ENCODE measurements around the gene PACS2.
"Not testable (repeated sequence)": the region's sequence is repeated elsewhere in the genome, so short reads cannot be mapped to it uniquely, and the experiment has no call there.

The PACS2 gene

DNA sequence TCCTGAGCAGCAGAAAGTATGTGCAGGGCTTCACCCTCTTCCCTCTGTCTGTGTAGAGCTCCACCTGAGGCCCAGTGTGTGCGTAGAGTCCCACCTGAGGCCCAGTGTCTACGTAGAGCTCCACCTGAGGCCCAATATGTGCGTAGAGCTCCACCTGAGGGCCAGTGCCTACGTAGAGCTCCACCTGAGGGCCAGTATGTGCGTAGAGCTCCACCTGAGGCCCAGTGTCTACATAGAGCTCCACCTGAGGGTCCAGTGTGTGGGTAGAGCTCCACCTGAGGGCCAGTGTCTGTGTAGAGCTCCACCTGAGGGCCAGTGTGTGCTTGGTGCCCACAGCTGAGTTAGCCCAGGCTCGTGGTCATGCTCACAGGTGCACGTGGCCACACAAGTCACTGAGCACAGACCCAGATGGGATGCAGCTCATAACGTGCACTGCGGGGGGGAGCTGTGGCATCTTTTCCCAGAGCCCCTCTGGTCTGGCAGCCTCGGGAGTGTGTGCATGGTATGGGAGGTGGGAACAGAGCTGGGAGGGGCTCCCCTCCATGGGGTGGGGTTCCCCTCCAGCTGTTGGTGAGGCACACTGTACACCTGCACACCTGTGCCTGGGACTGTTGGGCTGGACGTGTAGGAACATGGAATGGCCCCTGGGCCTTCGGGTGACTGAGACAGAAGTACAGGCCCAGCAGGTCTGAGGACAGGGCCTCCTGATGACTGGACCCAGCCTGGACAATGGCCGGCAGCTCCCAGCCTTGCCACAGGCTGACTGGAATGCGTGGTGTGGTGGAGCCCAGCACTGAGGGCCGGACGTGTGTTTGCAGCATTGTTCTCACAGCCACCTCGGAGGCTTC is 20.1 kb downstream of the PACS2 start:
- no peak for DNase-seq

DNA sequence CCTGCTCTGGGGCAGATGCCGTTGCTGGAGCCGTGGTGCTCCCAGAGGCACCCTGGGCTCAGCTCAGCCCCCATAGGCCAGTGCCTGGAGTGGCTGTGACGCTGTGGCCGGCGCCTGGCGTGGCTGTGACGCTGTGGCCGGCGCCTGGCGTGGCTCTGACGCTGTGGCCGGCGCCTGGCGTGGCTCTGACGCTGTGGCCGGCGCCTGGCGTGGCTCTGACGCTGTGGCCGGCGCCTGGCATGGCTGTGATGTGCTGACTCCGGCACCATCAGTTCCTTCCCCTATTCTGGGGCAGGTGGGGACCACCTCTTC is 20.6 kb downstream of the PACS2 start:
- not testable (repeated sequence) for DNase-seq

DNA sequence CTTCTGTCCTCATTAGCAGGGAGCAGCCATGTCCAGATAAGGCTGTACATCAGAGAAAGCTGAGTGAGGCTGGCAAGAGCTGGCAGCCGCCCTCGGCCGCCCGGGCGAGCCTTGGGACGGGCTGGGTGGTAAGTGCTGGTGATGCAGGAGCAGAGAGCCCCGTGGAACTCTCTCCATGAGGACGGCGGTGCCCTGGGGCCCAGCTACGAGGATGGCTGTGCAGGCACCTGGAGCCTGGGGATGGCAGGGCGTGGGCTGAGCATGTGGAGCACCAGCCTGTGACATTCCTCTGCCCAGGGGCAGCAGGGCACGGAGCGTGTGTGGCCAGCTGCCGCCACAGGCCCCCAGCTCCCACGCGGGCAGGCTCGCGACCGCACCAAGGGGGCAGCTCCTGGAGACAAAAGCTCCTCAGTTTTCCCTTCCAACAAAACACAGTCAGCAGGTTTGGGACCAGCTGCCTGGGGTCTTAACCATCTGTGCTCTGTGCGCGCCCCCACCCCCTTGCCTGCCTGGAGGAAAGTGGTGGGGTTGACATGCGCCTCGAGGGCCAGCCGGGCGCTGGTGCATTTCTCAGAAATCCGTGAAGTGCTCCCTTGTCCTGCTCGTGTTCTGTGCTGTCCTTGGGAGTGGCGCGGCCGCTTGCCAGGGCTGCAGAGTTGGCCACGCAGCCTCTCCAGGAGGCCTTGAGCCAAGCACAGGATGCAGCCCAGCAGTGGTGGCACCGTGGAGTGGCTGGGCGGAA is 21.4 kb downstream of the PACS2 start:
- no peak for DNase-seq

DNA sequence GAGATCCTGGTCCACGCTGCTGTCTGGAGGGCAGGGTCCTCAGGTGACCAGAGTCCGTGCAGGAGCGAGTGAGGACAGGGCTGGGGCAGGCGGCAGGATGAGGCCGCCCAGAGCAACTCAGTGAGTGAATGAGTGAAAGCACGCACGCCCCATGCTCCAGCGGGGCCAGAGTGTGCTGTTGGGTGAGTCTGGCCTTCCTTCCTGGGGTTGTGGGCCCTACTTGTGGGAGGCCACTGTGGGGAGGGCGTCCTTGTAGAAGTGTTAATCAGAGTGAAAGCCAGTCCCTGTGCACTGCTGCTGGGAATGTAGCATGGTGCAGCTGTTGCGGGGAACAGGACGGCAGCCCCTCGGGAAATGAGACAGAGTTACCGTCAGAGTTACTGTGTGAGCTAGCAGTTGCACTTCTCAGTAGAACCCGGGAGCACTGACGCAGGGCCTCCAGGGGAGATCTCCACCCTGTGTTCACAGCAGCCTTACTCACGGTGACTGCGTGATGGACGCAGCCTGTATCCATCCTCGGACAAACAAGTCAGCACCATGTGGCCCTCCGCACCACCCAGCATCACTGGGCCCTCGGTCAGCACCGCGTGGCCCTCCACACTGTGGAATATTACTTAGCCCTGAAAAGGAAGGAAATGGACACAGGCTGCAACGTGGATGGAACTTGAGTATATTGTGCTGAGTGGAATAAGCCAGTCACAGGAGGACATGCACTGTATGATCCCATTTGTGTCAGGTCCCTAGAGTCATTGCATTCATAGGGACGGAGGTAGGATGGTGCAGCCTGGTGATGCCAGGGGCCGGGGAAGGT is 22.1 kb downstream of the PACS2 start:
- DNase-seq, result no peak

DNA sequence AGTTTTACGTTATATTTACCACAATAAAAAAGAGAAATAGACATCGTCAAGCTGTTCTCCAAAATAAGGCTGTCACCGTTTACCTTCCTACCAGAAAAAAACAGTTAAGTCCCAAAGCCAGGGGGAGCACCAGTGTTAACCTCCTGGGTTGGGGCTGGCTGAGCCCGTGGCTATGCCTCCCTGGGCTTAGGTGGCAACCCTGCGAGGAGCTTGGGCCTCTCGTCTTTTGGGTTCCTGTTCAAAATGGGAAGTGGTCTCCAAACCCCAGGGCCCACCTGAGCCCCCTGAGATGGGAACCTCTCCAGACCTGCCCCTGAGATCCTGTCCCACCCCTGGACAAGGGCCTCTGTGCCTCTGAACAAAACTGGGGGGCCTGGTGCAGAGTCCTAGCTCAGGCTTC is 22.9 kb downstream of the PACS2 start:
- no peak for DNase-seq

DNA sequence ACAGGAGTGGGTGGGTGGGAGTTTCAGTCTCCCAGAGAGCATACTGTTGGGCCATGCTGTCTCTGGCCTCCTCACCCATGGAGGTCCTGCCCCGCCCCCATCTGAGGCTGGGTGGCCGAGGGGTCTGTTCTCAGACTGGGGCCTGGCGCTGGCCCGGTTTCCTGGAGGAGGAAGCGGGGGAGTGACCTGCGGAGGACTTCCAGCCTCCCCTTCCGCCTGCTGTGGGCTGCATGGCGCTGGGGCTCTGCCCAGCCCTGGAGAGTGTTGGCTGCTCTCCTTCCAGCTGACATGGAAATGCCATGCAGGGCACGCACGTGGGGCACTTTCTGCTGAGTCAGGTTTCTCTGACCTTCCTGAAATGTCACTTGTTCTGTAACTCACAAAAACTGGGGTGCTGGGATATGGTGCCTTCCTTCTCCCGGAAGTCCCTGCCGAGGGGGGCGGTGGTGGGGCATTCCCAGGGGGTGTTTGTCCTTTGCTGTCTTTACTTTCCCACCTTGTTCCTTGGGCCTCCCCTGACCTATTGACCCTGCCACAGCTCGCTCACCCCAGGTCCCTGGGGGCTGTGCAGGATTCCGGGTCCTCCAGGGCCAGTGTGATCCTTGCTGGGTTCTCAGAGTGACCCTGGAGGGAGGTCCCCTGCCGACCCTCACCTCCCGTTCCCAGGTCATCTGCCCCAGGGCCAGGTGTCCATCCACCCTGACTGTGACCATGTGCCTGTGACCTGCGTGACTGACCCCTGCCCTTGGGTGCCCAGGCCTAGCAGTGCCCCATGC is 23.6 kb downstream of the PACS2 start:
- DNase-seq, result peak; percentile 26

DNA sequence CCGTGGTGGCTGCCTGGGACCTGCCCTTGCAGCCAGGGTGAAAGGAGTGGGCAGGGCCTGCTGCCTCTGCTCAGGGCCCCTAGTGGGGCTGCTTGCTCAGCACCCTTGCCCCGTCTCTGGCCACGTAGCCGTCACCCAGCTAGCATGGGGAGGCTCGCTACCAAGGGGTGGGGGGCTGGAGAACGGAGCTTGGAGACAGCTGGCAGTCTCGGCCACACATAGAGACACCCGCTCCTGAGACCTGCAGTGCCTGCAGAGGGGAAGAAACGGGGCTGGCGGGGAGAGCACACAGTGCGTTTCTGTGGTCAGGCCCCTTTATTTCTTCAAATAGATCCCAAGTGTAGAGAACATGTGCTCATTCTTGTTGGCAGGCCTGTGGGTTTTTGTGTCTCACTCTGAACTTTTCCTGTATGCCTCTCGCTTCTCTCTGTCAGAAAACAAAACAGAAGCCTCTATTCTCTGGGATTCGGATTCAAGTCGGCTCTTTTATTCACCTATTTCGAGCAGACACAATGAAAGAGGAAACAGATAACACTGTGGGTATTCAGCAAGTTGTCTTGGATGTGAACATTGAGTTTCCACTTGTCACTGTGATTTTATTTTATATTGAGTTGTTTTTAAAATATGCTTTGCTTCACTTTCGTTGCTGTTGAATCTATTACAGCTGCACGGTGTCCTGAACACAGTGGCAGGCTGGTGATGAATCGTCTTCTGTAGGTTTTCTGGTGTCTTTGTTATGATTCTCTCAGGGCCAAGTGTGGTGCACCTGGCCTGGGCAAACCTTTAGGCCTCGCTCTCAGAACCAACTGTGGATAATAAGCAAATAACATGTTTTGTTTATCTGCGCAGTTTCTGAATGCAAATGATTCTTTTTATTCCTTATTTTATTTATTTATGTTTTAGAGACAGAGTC is 26.5 kb downstream of the PACS2 start:
- no peak for DNase-seq

DNA sequence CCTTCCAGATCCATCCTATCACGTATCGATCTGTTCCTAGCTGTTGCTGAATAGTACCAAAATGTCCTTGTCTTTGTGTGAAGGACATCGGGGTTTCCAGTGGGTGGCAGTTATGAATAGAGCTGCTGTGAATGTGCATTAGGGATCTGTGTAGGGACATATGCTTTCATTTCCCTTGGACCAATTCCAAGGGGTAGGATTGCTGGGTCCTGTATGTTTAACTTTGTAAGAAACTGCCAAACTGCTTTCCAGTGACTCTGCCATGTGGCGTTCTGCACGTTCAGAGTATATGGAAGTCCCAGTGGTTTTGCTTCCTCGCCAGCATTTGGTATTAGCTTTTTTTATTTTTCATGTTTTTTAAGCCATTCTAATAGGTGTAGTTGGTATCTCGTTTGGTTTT is 28.6 kb downstream of the PACS2 start:
- no peak for DNase-seq

DNA sequence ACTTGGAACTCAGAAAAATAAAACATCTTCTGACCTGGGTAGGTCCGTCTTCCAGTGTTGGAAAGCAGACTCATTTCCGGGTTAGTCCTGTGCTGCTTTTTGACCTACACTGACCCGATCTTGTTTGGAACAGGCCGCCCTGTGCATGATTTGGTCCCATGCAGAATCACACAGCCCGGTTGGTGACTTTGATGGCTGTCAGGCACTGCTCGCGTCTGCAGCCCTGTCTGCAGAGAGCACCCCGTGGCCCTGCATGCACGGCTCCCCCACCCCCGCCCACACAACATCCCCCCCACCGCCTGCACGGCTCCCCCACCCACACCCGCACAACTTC is 31.6 kb downstream of the PACS2 start:
- DNase-seq, result no peak

DNA sequence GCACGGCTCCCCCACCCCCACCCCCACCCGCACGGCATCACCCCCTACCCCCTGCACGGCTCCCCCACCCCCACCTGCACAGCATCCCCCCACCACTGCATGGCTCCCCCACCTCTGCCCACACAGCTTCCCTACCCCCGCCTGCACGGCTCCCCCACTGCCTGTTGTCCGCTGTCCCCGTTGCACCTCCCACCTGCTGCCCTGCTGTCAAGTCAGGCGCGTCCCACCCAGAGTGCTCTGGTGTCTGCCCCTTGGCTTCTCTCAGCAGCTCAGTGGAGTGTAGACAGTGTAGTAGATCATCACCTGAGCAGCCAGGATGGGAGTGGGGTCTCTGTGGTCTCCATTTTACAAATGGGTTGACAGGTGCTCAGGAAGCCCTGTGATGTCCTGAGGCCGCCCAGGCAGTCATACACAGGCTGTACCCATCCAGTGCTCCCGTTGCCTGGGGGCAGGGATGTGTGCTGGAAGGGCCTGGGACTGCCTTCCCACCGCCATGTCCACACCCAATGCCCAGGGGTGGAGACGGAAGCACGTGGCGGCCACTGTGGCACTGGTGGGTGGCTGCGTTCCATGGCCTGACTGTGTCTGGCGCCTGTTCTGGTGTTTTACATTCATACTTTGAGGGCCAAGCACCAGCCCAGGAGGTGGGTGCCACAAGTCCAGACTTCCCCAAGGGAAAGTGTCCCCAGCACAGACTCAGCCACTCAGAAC is 32.5 kb downstream of the PACS2 start:
- DNase-seq, result no peak

DNA sequence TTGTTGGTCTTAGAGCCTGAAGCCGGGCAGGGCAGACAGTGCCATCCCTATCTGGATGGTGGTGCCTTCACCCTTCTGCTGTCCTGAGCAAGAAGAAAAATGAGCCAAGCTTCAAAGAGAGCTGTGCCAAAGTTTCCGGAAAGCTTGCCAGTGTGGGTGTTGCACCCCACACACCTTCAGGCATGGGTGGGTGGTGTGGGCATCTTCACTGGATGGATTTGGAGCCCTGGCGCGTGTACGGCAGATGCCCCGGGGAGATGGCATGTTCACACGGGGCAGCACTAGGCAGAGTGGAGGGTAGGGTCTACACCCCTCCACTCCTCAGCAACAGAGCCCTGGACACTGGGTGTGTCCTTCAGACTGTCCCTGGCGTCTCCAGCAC is 33.0 kb downstream of the PACS2 start:
- no peak for DNase-seq

DNA sequence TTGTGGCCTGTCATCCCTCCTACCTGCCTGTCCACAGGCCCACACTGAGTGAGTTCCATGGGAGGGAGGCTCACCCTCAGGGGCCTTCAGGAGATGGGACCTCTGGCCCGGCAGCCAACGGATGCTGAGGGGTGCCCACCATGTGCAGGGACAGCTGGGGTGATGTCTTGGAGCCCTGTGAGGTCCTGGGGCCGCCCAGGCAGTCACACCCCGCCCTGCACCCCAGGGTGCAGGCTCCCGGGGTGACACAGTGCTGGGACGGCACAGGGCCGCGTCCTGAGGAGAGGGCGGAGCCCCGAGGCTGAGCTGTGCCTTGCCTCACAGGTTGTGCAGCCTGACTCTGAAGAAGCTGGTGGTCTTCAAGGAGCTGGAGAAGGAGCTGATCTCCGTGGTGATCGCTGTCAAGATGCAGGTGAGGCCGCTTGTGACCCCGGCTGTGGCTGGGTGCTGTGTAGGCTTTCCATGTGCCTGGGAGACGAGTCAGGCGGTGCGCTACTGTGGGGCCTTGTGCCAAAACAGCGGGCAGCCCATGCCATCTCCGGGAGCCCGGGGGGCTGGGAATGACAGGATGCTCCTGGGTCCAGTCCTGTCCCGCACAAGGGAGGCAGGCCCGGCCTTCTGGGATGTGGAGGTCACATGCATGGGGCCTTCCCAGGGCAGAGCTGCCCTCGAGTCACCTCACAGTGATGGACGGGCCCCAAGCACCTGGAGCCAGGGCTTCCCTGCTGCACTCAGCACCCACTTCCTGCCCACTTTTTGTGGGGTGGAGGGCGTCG is 33.8 kb downstream of the PACS2 start:
- DNase-seq, result no peak

DNA sequence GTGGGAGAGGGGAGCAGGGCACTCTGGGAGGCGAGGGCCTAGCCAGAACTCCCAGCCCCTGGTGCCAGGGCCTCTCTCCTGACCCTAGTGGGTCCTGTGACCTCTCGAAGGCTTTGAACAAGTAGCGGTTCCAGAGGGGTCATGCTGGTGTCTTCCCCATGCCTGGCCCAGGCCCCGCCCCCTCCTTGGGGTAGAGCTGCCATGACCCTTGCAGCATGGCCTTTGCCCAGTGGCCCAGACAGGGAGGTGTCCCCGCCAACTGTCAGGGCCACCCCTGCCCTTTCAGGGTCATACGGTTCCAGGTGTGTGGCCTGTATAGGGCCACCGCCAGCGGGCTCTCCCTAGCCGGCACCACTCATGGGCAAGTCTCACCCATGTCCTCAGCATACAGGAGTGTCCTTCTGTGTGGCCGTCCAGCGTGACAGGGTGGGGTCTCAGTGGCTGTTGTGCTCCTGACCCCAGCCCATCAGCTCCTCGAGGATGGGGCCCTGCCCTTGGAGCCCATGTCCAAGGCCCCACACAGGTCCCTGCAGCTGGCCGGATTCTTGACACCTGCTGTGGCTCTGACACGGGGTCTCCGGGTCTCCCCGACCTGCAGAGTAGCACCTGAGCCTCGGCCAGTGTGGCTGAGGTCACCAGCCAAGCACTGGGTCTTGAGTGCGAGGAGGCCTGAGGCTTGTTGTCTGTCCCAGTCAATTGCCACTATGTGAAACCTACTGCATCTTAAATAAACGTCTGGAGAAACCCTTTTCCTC is 34.6 kb downstream of the PACS2 start:
- no peak for DNase-seq

DNA sequence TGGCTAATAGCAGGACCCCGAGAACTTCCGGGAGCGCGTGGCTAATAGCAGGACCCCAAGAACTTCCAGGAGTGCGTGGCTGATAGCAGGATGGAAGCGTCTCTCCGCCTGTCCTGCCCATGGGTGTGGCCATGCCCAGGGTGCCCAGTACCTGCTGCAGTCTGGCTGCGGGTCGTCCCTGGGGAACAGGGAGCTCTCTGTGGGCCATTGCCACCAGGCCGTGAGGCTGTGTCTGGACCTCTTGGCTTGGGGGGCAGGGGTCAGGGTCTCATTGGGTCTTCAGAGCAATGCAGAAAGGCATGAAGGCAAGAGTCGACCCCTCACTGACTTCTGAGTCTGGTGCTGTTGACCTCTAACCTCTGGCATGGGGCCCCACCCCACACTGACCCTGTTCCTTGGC is 35.4 kb downstream of the PACS2 start:
- no peak for DNase-seq

DNA sequence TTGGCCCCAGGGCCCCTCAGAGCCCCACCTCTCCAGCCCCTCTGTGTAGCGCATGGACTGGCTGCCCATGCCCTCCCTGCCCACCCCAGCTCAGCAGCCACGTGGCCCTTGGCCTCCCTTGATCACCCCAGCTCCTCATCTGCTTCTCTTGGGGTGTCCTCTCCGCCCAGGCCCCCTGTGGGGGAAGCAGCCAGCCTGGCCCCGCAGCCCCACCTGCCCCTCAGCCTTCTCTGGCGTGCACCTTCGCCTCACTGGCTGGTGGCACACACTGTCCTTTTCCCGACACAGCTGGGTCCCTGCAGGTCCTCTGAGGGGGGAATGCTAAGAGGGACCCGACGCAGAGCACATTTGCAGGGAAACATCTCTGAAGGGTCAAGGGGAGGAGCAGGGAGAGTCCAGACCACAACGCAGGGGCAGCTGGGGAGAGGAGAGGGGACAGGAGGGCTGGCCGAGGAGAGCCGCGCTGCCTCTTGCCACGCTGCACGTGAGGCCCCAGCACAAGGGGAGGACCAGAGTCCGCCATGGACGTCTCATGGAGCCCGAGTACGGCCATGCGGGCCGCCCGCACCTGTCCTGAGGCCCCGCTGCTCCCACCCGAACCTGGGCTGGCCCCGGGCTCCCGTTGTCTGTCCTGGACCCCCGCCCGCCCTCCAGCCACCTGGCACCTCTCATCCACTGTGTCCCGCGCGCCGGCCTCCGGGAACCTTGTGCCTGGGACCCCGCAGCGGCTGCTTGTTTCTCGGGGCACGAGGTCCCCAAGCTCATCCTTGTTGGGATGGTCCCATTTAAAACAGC is 36.1 kb downstream of the PACS2 start:
- no peak for DNase-seq

DNA sequence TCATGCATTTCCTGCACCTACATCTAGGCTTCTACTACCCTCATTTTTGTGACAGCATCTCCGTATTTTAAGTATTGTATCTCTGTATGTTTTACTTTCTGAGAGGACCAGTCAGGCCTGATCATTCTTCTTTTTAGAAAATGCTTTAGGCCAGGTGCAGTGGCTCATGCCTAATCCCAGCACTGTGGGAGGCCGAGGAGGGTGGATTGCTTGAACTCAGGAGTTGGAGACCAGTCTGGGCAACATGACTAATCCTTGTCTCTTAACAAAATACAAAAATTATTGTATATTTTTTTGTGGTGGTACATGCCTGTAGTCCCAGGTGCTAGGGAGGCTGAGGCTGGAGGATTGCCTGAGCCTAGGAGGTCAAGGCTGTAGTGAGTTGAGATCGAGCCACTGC is 36.9 kb downstream of the PACS2 start:
- no peak for DNase-seq

DNA sequence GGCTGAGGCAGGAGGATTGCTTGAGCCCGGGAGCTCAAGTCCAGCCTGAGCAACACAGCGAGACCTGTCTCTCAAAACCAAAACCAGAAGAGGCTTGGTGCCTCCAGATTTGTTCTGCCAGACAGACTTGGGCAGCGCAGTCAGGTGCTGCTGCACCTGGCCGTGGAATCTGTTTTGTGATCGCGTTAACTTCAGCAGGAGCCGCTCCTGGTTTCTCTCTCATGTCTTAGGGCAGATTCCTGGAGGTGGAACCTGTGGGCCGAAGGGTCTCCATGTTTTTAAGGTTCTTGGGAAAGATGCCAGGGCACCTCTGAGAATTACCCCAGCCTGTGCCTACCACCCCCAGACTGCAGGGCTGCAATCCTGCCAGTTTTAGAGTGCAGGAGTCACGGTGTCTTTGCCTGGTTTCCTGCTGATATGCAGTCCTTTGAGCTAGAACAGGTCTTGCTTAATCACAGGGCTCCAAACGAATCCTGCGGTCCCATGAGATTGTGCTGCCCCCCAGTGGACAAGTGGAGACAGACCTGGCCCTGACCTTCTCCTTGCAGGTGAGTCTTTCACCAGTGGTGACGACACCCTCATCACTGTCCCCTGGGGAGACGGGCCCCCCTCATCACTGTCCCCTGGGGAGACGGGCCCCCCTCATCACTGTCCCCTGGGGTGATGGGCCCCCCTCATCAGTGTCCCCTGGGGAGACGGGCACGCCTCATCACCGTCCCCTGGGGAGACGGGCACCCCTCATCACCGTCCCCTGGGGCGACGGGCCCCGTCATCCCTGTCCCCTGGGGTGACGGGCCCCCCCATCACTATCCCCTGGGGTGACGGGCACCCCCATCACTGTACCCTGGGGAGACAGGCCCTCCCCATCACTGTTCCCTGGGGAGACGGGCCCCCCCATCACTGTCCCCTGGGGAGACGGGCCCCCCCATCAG is 37.6 kb downstream of the PACS2 start:
- DNase-seq, result peak; percentile 96

DNA sequence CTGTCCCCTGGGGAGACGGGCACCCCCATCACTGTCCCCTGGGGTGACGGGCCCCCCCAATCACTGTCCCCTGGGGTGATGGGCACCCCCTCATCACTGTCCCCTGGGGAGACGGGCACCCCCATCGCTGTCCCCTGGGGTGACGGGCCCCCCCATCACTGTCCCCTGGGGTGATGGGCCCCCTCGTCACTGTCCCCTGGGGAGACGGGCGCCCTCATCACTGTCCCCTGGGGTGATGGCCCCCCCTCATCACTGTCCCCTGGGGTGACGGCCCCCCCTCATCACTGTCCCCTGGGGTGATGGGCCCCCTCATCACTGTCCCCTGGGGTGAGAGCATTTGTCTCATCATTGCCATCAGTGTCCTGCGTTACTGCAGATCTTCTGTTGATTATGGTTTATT is 38.6 kb downstream of the PACS2 start:
- DNase-seq, result no peak

Measured in hematopoietic multipotent progenitor cell treated with erythropoietin and hydrocortisone succinate and interleukin-3 and kit ligand, for 6 days (in vitro differentiated cells).